ENCODE measurements around the gene TATDN3.

GRCh38 chr1:212769459-212770167 is 22.1 kb upstream of the TATDN3 start:
- TF ChIP-seq CTCF (IDR thresholded peaks at IDR 0.05) (no peak), POLR2A (IDR thresholded peaks at IDR 0.05) (no peak)
